ENCODE results near the gene PCBP2. TPM values are rescaled to one million over a fixed set of nuclear protein-coding genes. Genes with fewer than 3 reads are reported as not detected.
A peak's percentile ranks its signal among the peaks of the same experiment; 100 is the strongest.

PCBP2 gene
- total and polyA plus RNA-seq, 2 of the 4 experiments (the other 2 are of a cell fraction): 190 to 586 TPM

GRCh38 chr12:53453953-53454640 is 2.2 kb downstream of the PCBP2 start:
- Histone ChIP-seq H4K91ac (ENCODE audit: insufficient read depth, low read depth, low read length) (no peak overlapping the region), H2BK5ac (ENCODE audit: low read depth, low read length, poor library complexity, severe bottlenecking) (no peak overlapping the region), H3K9ac (ENCODE audit: low read depth, low read length) (no peak overlapping the region), H2AK5ac (ENCODE audit: low read depth, low read length) (no peak overlapping the region), H3K56ac (ENCODE audit: extremely low read depth, insufficient read depth, low read length) (no peak overlapping the region), H3K23ac (ENCODE audit: low read depth, low read length) (peak overlapping the region; percentile 56), H2AK9ac (replicated peaks; ENCODE audit: low read depth, low read length, poor library complexity) (no peak overlapping the region), H4K20me1 (ENCODE audit: insufficient read depth, low read length) (peaks cover 69% of the 10 kb centered on the region), H3K4me1 (ENCODE audit: control insufficient read depth, insufficient read depth, low read length) (peaks cover 6% of the 10 kb centered on the region), H3K14ac (replicated peaks; ENCODE audit: low read depth, low read length) (peak overlapping the region; percentile 25; the same call in 1 of the 2 replicates), H3K9me1 (ENCODE audit: insufficient read depth, low read length) (no peaks in the 10 kb centered on the region), H3K4me3 (ENCODE audit: insufficient read depth, low read depth, low read length) (peak overlapping the region; percentile 6; the same call in 1 of the 2 replicates), H4K8ac (ENCODE audit: low read depth in 2 of 2, low read length in 2 of 2) (no peak overlapping the region), H2BK20ac (ENCODE audit: low read depth, low read length) (no peak overlapping the region), H3K27ac (ENCODE audit: insufficient read depth, low read length) (no peak overlapping the region), H3K79me1 (ENCODE audit: low read depth in 1 of 2, low read length in 2 of 2) (peaks cover 27 to 41% of the 10 kb centered on the region in 2 experiments), H2BK15ac (ENCODE audit: low read depth, low read length) (no peak overlapping the region), H3K9me3 (ENCODE audit: control insufficient read depth, insufficient read depth, low read length) (no peaks in the 10 kb centered on the region), H2BK120ac (ENCODE audit: low read depth, low read length) (no peak overlapping the region), H3K4me2 (ENCODE audit: low read depth, low read length) (peak overlapping the region; percentile 98), H3K4ac (ENCODE audit: low read depth, low read length) (no peak overlapping the region), H3K18ac (ENCODE audit: low read depth, low read length) (no peak overlapping the region), H4K5ac (ENCODE audit: low read depth, low read length) (no peak overlapping the region), H3K27me3 (ENCODE audit: control insufficient read depth, insufficient read depth, low read length) (no peaks in the 10 kb centered on the region), H3K36me3 (ENCODE audit: control insufficient read depth, insufficient read depth, low read length) (peaks cover 36% of the 10 kb centered on the region), H2AFZ (replicated peaks; ENCODE audit: low read length, poor library complexity) (no peak overlapping the region)
- 100% methylated on average over 1 of the region's 6 CpGs; no CpG with 5 or more reads in 1 of the 2 experiments for WGBS, 2 experiments (ENCODE audit: extremely low coverage in 2 of 2, insufficient read length in 1 of 2)
- intact Hi-C loops (cut with micrococcal nuclease) (loop anchor here (5.0 kb wide), 1 partner anchor 48 kb away; the partner anchor contains the start of gene TARBP2), dilution Hi-C loops (cut with HindIII; ENCODE audit: low sequenced_read_pairs, unreplicated experiment) (no loop called here), in situ Hi-C loops (cut with MboI; ENCODE audit: low sequenced_read_pairs) (no loop called here)
- POLR2A ChIA-PET (ENCODE audit: unreplicated experiment): interaction anchor here (0.6 kb wide), 1 partner anchor 19 kb away, joined by 11 read pairs; no protein-coding TSS in a partner anchor
- DNase-seq (no peak), ATAC-seq (ENCODE audit: low read depth) (no peak)
- CTCF ChIA-PET: no interaction called here
- BruUV-seq (replicated peaks): no TSS peak
- TF ChIP-seq RCOR1 (IDR thresholded peaks at IDR 0.05; ENCODE audit: insufficient replicate concordance, low read length) (no peak), BHLHE40 (IDR thresholded peaks at IDR 0.05; ENCODE audit: low read depth, low read length) (no peak)
- TF ChIP-seq, protein P1, sequence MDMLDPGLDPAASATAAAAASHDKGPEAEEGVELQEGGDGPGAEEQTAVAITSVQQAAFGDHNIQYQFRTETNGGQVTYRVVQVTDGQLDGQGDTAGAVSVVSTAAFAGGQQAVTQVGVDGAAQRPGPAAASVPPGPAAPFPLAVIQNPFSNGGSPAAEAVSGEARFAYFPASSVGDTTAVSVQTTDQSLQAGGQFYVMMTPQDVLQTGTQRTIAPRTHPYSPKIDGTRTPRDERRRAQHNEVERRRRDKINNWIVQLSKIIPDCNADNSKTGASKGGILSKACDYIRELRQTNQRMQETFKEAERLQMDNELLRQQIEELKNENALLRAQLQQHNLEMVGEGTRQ (IDR thresholded peaks at IDR 0.05; ENCODE audit: low read depth, low read length): no peak

All from IMR-90 (cell line).